HEK293 (cell line): ENCODE measurements around the gene RIMS1.

Experiments
- CTCF ChIA-PET: fragments of 350-600 bp; formaldehyde crosslinking; extraction: SDS; loops from one replicate; lab custom pipeline; 2021; ENCODE audit warnings: antibody characterized with exemption; lab: Yijun Ruan, JAX
- POLR2A ChIA-PET: fragments of 300-600 bp; formaldehyde crosslinking; extraction: SDS; loops from one replicate; lab custom pipeline; 2020; ENCODE audit warnings: antibody characterized with exemption, inconsistent platforms; lab: Yijun Ruan, JAX
- H3K27ac ChIP-seq: fragments of 200-500 bp; sonication (Bioruptor generic); 2 replicates; pipeline ENCODE4 v1.5.1; 2014; ENCODE audit warnings: low read depth, low read length, control low read depth, inconsistent platforms; ENCODE audit errors: extremely low read depth
- H3K36me3 ChIP-seq, 2 experiments: fragments of 200-500 bp in 1 of 2; sonication (Bioruptor generic) in 1 of 2; 1 replicate in 1 of 2; 2 replicates in 1 of 2; pipeline ENCODE4 v1.5.1; 2014 to 2017; ENCODE audit warnings: inconsistent platforms in 2 of 2, low read length in 2 of 2; ENCODE audit not compliant: control insufficient read depth in 2 of 2, insufficient read depth in 1 of 2
- H3K4me1 ChIP-seq: fragments of 200-500 bp; sonication (Bioruptor generic); 2 replicates; pipeline ENCODE4 v1.5.1; 2014; ENCODE audit warnings: mild to moderate bottlenecking, low read length, inconsistent platforms; ENCODE audit not compliant: control insufficient read depth, insufficient read depth
- H3K4me3 ChIP-seq: 2 replicates; pipeline ENCODE4 v1.5.1; 2011; ENCODE audit warnings: low read depth, mild to moderate bottlenecking, control low read depth, low read length, moderate library complexity
- H3K9me3 ChIP-seq: fragments of 200-500 bp; sonication (Bioruptor generic); 2 replicates; pipeline ENCODE4 v1.5.1; 2014; ENCODE audit warnings: low read depth, low read length, inconsistent platforms; ENCODE audit not compliant: control insufficient read depth, insufficient read depth
- GFI1B ChIP-seq: fragments of 450-650 bp; formaldehyde crosslinking; IDR thresholded peaks from 2 replicates; pipeline ENCODE4 v1.5.1; 2016; ENCODE audit warnings: missing biosample characterization, missing genetic modification characterization
- HOXD13 ChIP-seq: sonication (generic); formaldehyde crosslinking; IDR thresholded peaks from 2 replicates; pipeline ENCODE4 v1.8.0; 2022; ENCODE audit warnings: missing genetic modification reagents, borderline replicate concordance
- KLF10 ChIP-seq: fragments of 450-650 bp; IDR thresholded peaks from 2 replicates; pipeline ENCODE4 v1.5.1; 2018; ENCODE audit warnings: missing biosample characterization, mild to moderate bottlenecking, missing genetic modification characterization
- KLF7 ChIP-seq: fragments of 450-650 bp; formaldehyde crosslinking; IDR thresholded peaks from 2 replicates; pipeline ENCODE4 v1.5.1; 2016; ENCODE audit warnings: missing biosample characterization, missing genetic modification characterization, borderline replicate concordance
- REPIN1 ChIP-seq: fragments of 450-650 bp; formaldehyde crosslinking; IDR thresholded peaks from 2 replicates; pipeline ENCODE4 v1.5.1; 2017; ENCODE audit warnings: missing biosample characterization, missing genetic modification characterization, low read depth
- SETDB1 ChIP-seq: IDR thresholded peaks from one replicate; pipeline ENCODE4 v1.6.1; 2017; ENCODE audit warnings: mild to moderate bottlenecking, low read length, moderate library complexity, mixed read lengths; ENCODE audit not compliant: insufficient read length
- SP7 ChIP-seq: fragments of 450-650 bp; formaldehyde crosslinking; IDR thresholded peaks from 2 replicates; pipeline ENCODE4 v1.5.1; 2016; ENCODE audit warnings: missing biosample characterization, missing genetic modification characterization
- ZBTB49 ChIP-seq: fragments of 450-650 bp; formaldehyde crosslinking; IDR thresholded peaks from 2 replicates; pipeline ENCODE4 v1.5.1; 2016; ENCODE audit warnings: missing biosample characterization, missing genetic modification characterization, low read depth
- ZFHX2 ChIP-seq: fragments of 450-650 bp; formaldehyde crosslinking; conservative IDR thresholded peaks from 2 replicates; pipeline ENCODE4 v1.5.1; 2016; ENCODE audit warnings: missing biosample characterization, missing genetic modification characterization
- ZNF157 ChIP-seq: fragments of 450-650 bp; formaldehyde crosslinking; IDR thresholded peaks from 2 replicates; pipeline ENCODE4 v1.5.1; 2016; ENCODE audit warnings: missing biosample characterization, missing genetic modification characterization
- ZNF18 ChIP-seq: fragments of 450-650 bp; formaldehyde crosslinking; IDR thresholded peaks from 2 replicates; pipeline ENCODE4 v1.5.1; 2016; ENCODE audit warnings: missing biosample characterization, missing genetic modification characterization
- ZNF239 ChIP-seq: fragments of 450-650 bp; formaldehyde crosslinking; IDR thresholded peaks from 2 replicates; pipeline ENCODE4 v1.5.1; 2016; ENCODE audit warnings: missing biosample characterization, missing genetic modification characterization
- ZNF366 ChIP-seq: fragments of 450-650 bp; formaldehyde crosslinking; conservative IDR thresholded peaks from 2 replicates; pipeline ENCODE4 v1.5.1; 2016; ENCODE audit warnings: missing biosample characterization, missing genetic modification characterization
- ZNF544 ChIP-seq: fragments of 450-650 bp; formaldehyde crosslinking; IDR thresholded peaks from 2 replicates; pipeline ENCODE4 v1.5.0; 2017; ENCODE audit warnings: missing biosample characterization, missing genetic modification characterization
- ZNF549 ChIP-seq: fragments of 450-650 bp; IDR thresholded peaks from 2 replicates; pipeline ENCODE4 v1.5.1; 2018; ENCODE audit warnings: missing biosample characterization, missing genetic modification characterization, mild to moderate bottlenecking, inconsistent platforms, moderate library complexity
- ZNF623 ChIP-seq: fragments of 450-650 bp; formaldehyde crosslinking; IDR thresholded peaks from 2 replicates; pipeline ENCODE4 v1.5.1; 2016; ENCODE audit warnings: missing biosample characterization, missing genetic modification characterization
- ZNF654 ChIP-seq: fragments of 450-650 bp; formaldehyde crosslinking; IDR thresholded peaks from 2 replicates; pipeline ENCODE4 v1.5.1; 2016; ENCODE audit warnings: low read depth, missing biosample characterization, missing genetic modification characterization
- ZNF670 ChIP-seq: fragments of 450-650 bp; formaldehyde crosslinking; IDR thresholded peaks from 2 replicates; pipeline ENCODE4 v1.5.1; 2016; ENCODE audit warnings: missing biosample characterization, missing genetic modification characterization, low read depth
- ZNF677 ChIP-seq: fragments of 450-650 bp; IDR thresholded peaks from 2 replicates; pipeline ENCODE4 v1.5.0; 2018; ENCODE audit warnings: missing biosample characterization, mild to moderate bottlenecking, missing genetic modification characterization, moderate library complexity
- ZNF76 ChIP-seq: fragments of 450-650 bp; formaldehyde crosslinking; IDR thresholded peaks from 2 replicates; pipeline ENCODE4; 2016; ENCODE audit warnings: low read depth, missing biosample characterization, missing genetic modification characterization, borderline replicate concordance
- ZNF768 ChIP-seq: fragments of 450-650 bp; formaldehyde crosslinking; IDR thresholded peaks from 2 replicates; pipeline ENCODE4 v1.5.1; 2018; ENCODE audit warnings: missing biosample characterization, mild to moderate bottlenecking, missing genetic modification characterization
- ZNF791 ChIP-seq: fragments of 450-650 bp; formaldehyde crosslinking; IDR thresholded peaks from 2 replicates; pipeline ENCODE4 v1.5.1; 2016; ENCODE audit warnings: missing biosample characterization, missing genetic modification characterization
- ZNF792 ChIP-seq: fragments of 450-650 bp; formaldehyde crosslinking; IDR thresholded peaks from 2 replicates; pipeline ENCODE4 v1.5.1; 2016; ENCODE audit warnings: missing biosample characterization, missing genetic modification characterization
- TF ChIP-seq, protein P1 (sequence below): fragments of 450-650 bp; formaldehyde crosslinking; IDR thresholded peaks from 2 replicates; pipeline ENCODE4 v1.5.1; 2016; ENCODE audit warnings: missing biosample characterization, missing genetic modification characterization
- TF ChIP-seq, protein P2 (sequence below): fragments of 450-650 bp; formaldehyde crosslinking; IDR thresholded peaks from 2 replicates; pipeline ENCODE4 v1.5.1; 2016; ENCODE audit warnings: missing biosample characterization, missing genetic modification characterization

RIMS1 gene

GRCh38 chr6:72130327-72130726 is 244.0 kb downstream of the RIMS1 start:
- no peaks in the 10 kb centered on the region for H3K36me3 ChIP-seq
- CTCF ChIA-PET, result no interaction called here
- H3K4me1 ChIP-seq, result no peaks in the 10 kb centered on the region
- TF ChIP-seq ZNF76 (tag by site-specific recombination) (no peak), ZNF768 (tag by site-specific recombination) (no peak), KLF10 (tag by site-specific recombination) (no peak), SP7 (no peak), KLF7 (tag by site-specific recombination) (no peak), ZNF623 (no peak), ZNF549 (no peak), ZNF677 (tag by site-specific recombination) (no peak), ZNF366 (tag by site-specific recombination) (no peak), REPIN1 (tag by site-specific recombination) (no peak), ZNF791 (no peak), GFI1B (tag by site-specific recombination) (no peak)
- TF ChIP-seq, protein P1, sequence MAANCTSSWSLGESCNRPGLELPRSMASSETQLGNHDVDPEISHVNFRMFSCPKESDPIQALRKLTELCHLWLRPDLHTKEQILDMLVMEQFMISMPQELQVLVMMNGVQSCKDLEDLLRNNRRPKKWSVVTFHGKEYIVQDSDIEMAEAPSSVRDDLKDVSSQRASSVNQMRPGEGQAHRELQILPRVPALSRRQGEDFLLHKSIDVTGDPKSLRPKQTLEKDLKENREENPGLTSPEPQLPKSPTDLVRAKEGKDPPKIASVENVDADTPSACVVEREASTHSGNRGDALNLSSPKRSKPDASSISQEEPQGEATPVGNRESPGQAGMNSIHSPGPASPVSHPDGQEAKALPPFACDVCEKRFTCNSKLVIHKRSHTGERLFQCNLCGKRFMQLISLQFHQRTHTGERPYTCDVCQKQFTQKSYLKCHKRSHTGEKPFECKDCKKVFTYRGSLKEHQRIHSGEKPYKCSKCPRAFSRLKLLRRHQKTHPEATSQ (tag by site-specific recombination), result no peak
- TF ChIP-seq, protein P2, sequence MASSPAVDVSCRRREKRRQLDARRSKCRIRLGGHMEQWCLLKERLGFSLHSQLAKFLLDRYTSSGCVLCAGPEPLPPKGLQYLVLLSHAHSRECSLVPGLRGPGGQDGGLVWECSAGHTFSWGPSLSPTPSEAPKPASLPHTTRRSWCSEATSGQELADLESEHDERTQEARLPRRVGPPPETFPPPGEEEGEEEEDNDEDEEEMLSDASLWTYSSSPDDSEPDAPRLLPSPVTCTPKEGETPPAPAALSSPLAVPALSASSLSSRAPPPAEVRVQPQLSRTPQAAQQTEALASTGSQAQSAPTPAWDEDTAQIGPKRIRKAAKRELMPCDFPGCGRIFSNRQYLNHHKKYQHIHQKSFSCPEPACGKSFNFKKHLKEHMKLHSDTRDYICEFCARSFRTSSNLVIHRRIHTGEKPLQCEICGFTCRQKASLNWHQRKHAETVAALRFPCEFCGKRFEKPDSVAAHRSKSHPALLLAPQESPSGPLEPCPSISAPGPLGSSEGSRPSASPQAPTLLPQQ (tag by site-specific recombination), result no peak
- no peak overlapping the region for H3K4me3 ChIP-seq
- no peak overlapping the region for H3K27ac ChIP-seq
- POLR2A ChIA-PET, result no interaction called here
- H3K9me3 ChIP-seq, result no peaks in the 10 kb centered on the region

DNA sequence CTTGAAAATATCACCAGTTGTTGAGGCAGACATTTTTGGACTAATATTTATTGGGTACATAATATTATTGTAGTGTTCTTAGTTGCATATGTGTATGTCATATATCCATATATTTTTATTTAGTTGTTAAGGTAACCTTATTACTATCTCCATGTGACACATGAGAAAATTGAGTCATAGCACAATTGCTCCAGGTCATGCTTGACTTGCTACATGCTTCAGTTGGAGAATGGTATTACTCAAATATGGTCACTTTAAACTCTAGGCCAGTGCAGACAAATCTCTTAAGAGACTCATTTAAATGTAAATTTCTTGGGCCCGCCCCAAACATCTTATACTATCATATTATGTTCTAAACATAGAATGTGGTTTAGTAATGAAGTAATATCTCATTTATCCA is 246.1 kb downstream of the RIMS1 start:
- Histone ChIP-seq H3K4me1 (no peaks in the 10 kb centered on the region), H3K36me3 (no peaks in the 10 kb centered on the region), H3K9me3 (no peaks in the 10 kb centered on the region), H3K27ac (no peak overlapping the region), H3K4me3 (no peak overlapping the region)
- ChIA-PET POLR2A (no interaction called here), CTCF (interaction anchor here (0.6 kb wide), 1 partner anchor 22 kb away, joined by 4 read pairs; no protein-coding TSS in a partner anchor)
- TF ChIP-seq ZFHX2 (no peak), SETDB1 (no peak), ZNF654 (no peak), ZNF239 (tag by site-specific recombination) (no peak), ZNF792 (tag by site-specific recombination) (no peak), ZNF18 (tag by site-specific recombination) (no peak), ZNF670 (tag by site-specific recombination) (no peak), HOXD13 (no peak), ZNF157 (tag by site-specific recombination) (no peak), ZNF623 (no peak), ZNF544 (tag by site-specific recombination) (no peak), ZBTB49 (tag by site-specific recombination) (no peak)
